ENCODE measurements around the gene TFCP2.
A peak's percentile ranks its signal among the peaks of the same experiment; 100 is the strongest.

The TFCP2 gene

GRCh38 chr12:51216642-51217041 is 43.7 kb upstream of the TFCP2 start:
- H3K27ac ChIP-seq, result peak overlapping the region; percentile 97
- TF ChIP-seq ZFX (IDR thresholded peaks at IDR 0.05; ENCODE audit: borderline replicate concordance), result no peak
- no peak for TF ChIP-seq CTCF (IDR thresholded peaks at IDR 0.05)

- peak overlapping the region; percentile 97 for H3K27ac ChIP-seq
- TF ChIP-seq ZFX (IDR thresholded peaks at IDR 0.05; ENCODE audit: borderline replicate concordance) (no peak), CTCF (IDR thresholded peaks at IDR 0.05) (no peak)
These were observed 42.0 kb upstream of the TFCP2 start for GRCh38 chr12:51214895-51215294.

DNA sequence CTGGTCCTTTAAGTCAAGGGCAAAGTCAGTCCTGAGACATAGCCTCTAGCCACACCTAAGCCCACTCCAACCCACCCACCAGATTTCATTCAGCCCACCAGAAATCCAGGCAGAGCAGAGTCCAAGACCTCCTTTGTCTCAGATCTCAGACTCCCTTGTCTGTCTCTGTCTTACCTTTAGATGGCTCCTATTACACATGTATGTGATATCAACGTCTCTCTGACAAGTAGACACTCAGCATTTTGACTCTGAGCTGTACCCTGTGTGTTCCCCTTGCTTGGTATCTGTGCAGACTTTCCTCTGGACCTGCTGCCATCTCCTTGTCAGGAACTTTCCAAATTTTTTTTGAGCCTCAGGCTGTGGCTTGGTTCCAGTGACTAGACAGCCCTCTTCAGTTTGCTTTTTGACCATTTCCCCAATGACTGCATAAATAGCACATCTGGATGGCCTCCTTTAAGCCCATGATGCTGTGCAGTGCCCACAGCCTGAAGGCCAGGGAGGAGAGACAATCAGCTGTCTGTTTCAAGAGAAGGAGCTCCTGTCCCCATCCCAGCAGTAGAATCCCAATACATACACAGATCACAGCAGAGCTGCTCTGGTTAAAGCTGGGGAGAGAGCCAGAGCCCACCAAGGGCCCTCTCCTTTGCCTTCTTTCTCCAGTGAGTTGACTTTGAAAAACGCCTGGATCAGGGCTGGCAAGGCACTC is 37.9 kb upstream of the TFCP2 start:
- no peak for TF ChIP-seq ZFX (IDR thresholded peaks at IDR 0.05; ENCODE audit: borderline replicate concordance)
- TF ChIP-seq CTCF (IDR thresholded peaks at IDR 0.05), result no peak
- H3K27ac ChIP-seq, result peak overlapping the region; percentile 78

DNA sequence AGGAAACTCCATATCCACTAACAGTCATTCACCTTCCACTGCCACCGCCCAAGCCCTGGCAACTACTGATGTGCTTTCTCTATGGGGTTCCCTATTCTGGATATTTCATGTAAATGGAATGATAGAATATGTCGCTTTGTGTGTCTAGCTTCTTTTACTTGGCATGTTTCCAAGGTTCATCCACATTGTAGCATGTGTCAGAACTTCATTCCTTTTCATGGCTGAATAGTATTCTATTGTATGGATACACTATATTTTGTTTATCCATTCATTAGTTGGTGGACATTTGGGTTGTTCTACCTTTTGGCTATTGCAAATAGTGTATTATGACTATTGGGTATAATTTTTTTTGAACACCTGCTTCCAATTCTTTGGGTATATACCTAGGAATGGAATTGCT is 36.3 kb upstream of the TFCP2 start:
- H3K27ac ChIP-seq, result peak overlapping the region; percentile 37
- TF ChIP-seq ZFX (IDR thresholded peaks at IDR 0.05; ENCODE audit: borderline replicate concordance), result no peak
- no peak for TF ChIP-seq CTCF (IDR thresholded peaks at IDR 0.05)

DNA sequence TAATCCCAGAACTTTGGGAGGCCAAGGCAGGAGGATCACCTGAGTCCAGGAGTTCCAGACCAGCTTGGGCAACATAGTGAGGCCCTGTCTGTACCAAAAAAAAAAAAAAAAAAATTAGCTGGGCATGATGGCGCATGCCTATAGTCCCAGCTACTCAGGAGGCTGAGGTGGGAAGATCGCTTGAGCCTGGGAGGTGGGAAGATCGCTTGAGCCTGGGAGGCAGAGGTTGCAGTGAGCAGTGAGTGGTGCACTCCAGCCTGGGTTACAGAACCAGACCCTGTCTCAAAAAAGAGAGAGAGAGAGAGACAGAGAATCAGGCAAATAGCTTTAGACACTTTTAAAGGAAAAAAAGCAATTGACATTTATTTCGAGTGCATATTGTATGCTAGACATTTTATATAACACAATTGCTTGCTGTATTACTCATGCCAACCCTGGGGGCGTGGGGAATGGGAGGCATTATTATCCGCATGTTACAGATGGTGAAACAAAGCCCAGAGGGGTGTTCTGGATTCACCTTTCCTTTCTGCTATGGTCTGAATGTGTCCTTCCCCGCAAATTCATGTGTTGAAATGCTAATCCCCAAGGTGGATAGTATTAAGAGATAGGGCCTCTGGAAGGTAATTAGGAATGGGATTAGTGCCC is 35.2 kb upstream of the TFCP2 start:
- peak overlapping the region; percentile 37 for H3K27ac ChIP-seq
- TF ChIP-seq CTCF (IDR thresholded peaks at IDR 0.05) (no peak), ZFX (IDR thresholded peaks at IDR 0.05; ENCODE audit: borderline replicate concordance) (no peak)

DNA sequence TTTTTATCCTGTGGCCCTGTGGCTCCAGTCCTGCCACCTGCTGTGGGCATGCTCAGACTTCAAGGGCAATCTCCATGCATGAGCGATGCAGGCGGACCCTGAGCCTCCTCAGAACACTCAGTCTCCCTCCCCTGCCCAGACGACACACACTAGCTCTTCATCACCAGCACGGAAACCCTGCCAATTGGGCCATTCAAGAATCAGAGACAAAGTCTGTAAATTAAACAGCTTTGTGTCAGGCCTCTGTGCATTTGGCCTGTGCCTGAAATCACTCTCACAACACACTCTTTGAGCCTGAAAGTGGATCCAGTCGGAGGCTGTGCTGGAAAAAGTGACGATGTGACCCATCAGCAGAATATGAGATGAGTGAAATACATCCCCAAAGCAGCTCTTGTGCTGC is 32.4 kb upstream of the TFCP2 start:
- H3K27ac ChIP-seq, result 0 out of 2 replicates have a peak overlapping the region, but pooled peaks have one; percentile 21
- no peak for TF ChIP-seq ZFX (IDR thresholded peaks at IDR 0.05; ENCODE audit: borderline replicate concordance)
- no peak for TF ChIP-seq CTCF (IDR thresholded peaks at IDR 0.05)

GRCh38 chr12:51202718-51203117 is 29.8 kb upstream of the TFCP2 start:
- H3K27ac ChIP-seq, result peak overlapping the region; percentile 21
- TF ChIP-seq ZFX (IDR thresholded peaks at IDR 0.05; ENCODE audit: borderline replicate concordance) (no peak), CTCF (IDR thresholded peaks at IDR 0.05) (no peak)
